NCI-H1092 treated with DMSO at 0.1 percent for 48 hours (cell line): ENCODE data around the gene SLFN5.
"Not testable (repeated sequence)": the region's sequence is repeated elsewhere in the genome, so short reads cannot be mapped to it uniquely, and the experiment has no call there.

Source experiments
- DNase-seq: peaks from one replicate; lab custom pipeline; 2025; lab: John Stamatoyannopoulos, UW

Gene SLFN5

DNA sequence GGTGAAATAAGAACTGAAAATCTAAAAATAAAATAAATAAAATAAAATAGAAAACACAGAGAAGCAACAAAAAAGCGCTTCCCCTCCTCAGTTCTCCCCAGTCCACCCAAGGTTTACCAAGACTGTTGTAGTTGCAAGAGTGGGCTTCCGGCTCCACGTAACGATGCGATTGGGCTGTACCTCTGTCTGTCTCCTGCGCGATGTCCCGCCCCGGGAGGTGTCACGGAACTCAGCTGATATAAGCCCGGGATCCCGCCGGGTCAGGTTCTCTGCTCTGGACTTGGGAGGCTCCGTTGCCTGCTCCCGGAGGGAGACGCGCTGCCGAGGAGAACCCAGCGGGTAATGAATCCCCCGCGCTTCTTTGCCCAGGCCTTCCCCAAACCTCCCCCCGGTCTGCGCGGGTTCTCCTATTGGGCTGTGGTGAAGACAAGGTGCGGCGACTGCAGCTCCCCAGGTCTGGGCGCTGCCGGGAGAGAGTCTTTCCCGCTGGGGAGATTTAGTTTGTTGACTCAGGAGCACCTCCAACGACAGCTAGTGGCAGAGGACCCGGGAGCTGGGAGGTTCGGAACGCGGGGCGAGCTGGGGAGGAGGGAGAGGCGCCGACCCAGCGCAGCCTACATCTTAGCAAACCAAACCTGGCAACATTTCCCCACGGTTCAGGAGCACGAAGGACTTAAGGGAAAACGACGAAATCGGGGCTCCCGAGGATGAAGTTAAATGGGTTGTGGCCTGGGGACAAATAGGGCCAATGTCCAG, at the start of gene SLFN5:
Gene SLFN5, plus strand, starts transcription at position 268 of the 756 bp plus-strand sequence. CDS start 15,619 bp downstream, outside the sequence.
- peak; percentile 55 for DNase-seq

DNA sequence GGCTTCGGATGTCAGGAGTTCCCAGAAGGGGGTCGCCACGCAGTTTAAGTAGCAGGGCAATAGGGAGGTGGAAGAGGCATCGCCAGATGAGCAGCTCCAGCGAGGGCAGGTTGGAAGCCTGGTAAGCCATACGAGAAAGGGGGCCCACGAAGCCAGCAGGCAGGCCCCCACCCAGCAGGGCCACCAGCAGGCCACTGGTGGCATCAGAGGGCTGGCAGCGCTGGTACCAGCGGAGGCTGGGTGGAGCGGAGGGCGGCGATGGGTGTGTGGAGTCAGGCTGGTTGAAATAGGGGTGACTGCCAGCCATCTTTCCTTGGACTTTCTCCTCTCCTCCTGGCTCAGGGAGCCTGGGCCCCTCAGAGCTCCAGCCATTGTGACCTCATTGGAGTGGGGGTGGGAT, 48.9 kb upstream of the SLFN5 start, which contains the start of gene SLC35G3:
Gene SLC35G3, minus strand, starts transcription at position 393 of the 400 bp plus-strand sequence. Its CDS starts 86 bp downstream, at position 307.
- DNase-seq: not testable (repeated sequence)

DNA sequence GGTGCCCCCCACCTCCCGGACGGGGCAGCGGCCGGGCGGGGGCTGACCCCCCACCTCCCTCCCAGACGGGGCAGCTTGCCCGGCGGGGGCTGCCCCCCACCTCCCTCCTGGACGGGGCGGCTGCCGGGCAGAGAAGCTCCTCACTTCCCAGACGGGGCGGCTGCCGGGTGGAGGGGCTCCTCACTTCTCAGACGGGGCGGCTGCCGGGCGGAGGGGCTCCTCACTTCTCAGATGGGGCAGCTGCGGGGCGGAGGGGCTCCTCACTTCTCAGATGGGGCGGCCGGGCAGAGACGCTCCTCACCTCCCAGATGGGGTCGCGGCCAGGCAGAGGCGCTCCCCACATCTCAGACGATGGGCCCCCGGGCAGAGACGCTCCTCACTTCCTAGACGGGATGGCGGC, 47.8 kb upstream of the SLFN5 start:
- DNase-seq: not testable (repeated sequence)

DNA sequence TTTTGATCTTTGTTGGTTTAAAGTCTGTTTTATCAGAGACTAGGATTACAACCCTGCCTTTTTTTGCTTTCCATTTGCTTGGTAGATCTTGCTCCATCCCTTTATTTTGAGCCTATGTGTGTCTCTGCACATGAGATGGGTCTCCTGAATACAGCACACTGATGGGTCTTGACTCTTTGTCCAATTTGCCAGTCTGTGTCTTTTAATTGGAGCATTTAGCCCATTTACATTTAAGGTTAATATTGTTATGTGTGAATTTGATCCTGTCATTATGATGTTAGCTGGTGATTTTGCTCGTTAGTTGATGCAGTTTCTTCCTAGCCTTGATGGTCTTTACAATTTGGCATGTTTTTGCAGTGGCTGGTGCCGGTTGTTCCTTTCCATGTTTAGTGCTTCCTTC, 40.3 kb upstream of the SLFN5 start:
- DNase-seq: not testable (repeated sequence)

DNA sequence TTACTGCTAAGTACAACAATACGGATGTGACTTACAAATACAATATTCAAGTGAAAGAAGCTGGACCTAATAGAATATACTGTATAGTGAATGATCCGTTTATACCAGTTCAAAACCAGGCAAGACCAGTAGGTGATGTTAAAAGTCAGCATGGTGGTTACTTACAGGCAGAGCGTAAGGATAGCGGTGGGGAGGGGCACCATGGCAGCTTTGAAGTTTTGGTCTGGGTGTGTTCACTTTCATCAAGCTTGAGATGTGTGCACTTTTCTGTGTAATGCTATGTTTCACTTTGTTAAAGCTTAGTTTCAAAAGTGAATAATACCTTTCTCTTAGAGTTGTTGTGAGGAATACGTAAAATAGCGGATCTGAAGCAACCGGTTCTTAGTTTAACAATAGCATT, 32.1 kb upstream of the SLFN5 start:
- no peak for DNase-seq

DNA sequence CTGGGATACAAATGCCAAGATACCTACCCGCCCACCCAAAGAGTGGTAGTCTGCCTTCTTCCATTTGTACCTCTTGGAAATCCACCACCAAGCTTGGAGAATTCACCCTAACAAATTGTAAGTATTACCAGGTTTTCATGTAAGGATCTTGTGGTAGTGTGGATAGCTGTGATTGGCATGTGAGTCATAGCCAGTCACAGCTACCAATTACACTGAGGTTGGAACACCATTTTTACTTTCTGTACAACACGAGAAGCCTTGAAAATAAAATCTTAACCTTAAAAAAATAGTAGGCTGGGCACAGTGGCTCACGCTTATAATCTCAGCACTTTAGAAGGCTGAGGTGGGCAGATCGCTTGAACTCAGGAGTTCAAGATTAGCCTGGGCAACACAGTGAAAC, 30.2 kb upstream of the SLFN5 start:
- DNase-seq: no peak

DNA sequence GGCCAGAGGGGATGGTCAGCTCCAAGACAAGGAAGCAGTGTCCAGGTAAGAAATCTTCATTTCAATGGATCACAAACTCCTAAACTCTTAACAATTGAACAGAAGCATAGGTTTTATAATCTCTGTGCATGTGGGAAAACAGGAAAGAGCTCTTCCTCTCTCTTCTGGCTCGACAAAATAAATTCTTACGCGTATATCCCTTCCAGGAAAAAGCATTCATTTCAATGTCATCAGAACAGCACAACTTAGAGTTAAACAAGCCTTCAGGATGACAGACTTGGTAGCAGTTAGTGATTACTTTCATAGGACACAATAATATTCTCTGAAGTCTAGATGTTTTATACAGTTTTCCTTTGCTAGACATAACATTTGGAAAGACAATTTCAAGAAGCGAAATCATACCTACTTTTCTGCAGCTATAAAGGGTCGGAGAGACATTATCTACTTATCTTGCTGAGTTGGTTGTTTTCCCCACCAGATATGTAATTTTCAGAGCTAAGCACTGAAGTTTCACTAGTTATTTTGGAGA, 29.4 kb upstream of the SLFN5 start:
- no peak for DNase-seq

DNA sequence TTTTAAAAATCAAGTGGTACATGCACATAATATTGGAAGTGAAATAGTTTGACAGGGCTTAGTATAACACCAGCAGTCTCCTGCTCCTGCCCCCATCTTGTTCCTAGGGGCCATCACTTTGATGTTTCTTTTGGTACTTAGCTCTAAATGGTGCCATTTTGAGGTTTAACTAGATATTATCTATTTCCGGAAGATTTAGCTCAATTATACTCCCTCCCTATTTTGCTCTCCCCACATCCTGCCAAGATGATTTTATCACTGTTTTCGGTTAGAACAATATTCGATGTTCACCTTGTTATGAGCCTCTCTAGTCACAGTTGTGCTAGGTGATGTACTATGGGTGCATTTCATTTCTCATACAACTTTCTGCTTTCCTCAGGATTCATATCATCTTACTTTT, 28.7 kb upstream of the SLFN5 start:
- DNase-seq: no peak

DNA sequence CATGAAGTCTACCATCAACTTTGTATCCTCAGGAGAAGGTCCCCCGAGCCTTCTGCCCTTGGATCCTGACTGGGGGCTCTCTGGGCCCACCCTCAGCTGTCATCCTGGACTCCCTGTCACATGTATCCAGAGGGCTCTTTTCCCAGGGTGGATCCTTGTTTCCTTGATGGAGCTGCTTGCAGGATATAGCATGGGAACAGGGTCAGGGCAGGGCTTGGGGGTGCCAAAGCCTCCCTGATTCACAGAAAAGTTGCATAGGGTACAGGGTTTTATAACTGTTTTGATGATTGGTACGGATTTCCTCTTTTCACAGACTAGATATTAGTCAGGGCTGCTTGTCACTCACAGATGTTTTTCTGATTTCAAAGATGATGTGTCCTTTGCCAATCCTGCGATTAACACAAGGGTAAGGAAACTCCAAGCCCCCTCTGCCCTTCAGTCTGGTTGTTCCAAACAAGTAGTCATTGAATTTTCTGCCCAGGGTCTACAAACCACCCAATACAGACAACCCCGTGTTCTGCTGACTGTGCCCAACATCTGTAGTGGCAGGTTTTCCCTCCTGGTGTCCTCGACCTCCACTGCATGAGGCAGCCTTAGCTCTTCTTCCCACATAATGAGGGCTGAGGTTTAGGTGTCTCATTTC, 28.1 kb upstream of the SLFN5 start:
- no peak for DNase-seq

DNA sequence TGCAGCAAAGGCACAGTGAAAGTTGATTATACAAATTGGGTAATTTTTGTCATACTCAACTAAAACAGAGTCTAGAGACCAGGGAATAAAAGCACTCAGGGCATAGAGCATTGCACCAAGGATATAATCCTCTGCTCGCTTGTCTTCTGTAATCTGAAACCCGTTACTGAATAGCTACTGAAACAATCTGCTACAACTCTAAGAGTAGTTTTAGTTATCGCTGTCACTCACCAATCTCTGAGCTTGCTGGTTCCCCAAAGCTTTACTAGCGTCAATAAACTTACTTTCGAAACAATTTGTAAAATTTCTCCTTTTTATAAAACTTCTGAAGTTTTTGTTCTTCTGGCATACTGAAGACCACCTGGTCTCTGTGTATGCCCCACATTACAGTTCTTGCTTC, 25.8 kb upstream of the SLFN5 start:
- DNase-seq: no peak

DNA sequence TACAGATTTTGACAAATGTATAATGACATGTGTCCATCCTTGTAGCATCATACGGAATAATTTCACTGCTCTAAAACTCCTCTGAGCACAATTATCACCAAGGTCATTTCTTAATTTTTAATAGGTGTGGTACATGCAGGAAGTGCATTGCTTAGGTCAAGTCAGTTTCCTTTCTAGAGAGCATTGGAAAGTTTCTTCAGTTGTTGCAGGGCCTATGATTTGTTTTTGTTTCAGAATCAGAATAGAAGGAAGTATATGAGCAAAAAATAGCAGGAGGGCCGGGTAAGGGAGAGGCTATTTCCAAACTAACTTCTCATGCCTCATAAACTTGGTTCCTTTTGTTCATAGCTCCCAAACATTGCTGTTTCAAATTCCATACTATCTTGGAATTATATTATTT, 24.0 kb upstream of the SLFN5 start:
- DNase-seq: no peak

DNA sequence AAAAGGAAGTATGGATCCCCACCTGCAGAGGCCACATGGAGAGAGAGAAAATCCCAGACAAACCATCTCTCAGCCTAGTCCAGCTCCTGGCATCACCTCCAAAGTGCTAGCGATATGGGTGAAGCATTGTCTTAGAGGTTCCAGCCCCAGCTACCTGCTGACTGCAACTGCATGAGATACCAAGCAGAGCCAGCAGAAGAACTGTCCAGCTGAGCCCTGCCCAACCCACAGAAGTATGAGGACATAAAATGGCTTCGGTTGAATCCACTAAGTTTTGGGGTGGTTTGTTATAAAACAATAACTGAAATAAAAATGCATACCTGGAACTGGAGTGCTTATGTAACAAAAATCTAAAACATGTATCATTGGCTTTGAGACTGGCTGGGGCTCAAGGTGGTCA, 20.4 kb upstream of the SLFN5 start:
- no peak for DNase-seq

DNA sequence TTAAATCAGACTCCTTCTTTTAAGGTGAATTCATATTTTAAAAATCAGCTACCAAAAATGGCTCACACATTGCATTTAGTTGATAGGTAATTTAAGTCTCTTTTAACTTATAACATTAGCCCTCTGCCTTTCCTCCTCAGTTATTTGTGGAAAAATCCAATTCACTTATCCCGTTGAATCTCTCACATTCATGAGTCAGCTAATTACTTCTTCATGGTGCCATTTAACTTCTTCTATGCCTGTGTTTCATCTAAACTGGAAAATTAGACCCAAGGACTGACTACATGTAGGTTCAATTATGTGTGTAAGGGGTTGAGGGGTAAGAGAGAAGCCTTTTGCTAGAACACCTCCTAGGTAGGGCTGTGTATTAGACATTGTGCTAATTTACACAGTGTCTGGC, 18.4 kb upstream of the SLFN5 start:
- DNase-seq: no peak

DNA sequence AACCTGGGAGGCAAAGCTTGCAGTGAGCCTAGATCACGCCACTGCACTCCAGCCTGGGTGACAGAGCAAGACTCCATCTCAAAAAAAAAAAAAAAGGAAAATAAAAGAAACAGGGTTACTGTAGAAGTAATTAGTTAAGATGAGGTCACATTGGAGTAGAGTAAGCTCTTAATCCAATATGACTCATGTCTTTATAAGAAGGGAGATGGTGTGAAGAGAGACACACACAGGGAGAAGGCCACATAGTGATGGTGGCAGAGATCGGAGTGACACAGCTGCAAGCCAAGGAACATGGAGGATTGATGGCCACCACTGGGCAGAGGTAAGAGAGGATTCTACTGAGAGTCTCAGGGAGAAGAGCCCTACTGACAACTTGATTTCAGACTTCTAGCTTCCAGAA, 15.3 kb upstream of the SLFN5 start:
- DNase-seq: no peak

DNA sequence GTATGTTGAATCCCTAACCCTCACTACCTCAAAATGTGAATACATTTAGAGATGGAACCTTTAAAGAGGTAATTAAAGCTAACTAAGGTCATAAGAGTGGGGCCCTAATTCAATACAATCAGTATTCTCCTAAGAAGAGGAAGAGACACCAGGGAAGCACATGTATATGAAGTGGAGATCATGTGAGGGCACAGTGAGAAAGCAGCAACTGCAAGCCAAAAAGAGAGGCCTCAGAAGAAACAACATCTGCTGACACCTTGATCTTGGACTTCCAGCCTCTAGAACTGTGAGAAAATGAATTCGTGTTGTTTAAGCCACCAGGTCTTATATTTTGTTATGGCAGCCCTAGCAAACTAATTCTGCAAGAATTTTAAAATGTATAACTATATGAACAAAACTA, 13.2 kb upstream of the SLFN5 start:
- DNase-seq: no peak

DNA sequence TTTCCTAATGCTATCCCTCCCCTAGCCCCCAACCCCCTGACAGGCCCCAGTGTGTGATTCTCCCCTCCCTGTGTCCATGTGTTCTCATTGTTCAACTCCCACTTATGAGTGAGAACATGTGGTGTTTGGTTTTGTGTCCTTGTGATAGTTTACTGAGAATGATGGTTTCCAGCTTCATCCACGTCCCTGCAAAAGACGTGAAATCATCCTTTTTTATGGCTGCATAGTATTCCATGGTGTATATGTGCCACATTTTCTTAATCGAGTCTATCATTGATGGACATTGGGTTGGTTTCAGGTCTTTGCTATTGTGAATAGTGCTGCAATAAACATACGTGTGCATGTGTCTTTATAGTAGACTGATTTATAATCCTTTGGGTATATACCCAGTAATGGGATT, 8.6 kb upstream of the SLFN5 start:
- not testable (repeated sequence) for DNase-seq

DNA sequence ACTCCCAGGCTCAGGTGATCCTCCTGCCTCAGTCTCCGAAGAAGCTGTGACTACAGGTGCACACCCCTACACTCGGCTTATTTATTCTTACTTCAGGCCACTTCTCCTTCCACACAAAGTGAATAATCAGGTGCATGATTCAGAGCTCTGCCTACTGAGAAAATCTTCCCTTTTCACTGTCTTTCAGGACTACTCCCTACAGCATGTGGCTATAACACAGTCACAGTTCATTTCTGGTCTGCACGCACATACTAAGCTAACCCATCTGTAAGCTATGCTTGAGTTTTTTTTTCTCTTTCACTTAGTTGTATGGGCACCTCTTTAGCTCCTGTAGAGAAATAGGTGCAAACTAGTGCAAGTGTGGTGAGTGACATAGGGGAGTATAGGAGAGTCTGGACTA, 7.6 kb upstream of the SLFN5 start:
- no peak for DNase-seq

DNA sequence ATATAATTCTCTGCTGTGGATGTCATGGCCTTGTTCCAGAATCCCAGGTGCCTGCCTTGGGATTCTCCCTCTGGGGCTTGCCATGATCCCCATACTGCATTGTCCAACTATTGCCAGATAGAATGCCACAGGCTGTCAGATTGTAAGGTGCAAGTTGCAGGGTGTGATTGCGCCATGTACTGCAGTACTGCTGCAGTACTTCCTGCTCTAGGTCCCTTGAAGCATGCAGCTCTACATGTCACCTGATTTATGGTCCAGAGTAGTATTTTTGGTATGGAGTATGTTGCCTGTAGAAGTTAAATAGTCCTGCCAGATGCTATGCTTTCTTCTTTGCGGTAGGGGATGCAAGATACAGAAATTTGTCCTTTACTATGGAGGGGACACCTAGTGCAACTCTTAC, 7.0 kb upstream of the SLFN5 start:
- DNase-seq: no peak

DNA sequence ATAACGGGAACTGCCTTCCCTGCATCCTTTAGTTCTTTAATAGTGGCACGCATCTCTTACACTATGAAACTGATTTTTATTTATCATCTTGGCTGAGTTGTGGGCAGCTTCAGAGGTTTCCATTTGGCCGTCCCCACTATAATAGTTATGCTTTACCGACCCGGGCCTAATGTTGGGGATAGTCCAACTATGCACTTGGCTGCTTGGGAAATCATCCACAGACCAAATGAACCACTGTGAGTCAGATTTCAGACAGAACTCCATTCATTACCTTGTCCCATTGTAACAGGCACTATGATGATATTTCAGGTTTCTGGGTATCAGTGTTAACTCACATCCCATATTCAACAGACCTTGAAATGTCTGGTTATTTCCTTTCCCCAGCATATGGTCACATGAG, 6.1 kb upstream of the SLFN5 start:
- no peak for DNase-seq

DNA sequence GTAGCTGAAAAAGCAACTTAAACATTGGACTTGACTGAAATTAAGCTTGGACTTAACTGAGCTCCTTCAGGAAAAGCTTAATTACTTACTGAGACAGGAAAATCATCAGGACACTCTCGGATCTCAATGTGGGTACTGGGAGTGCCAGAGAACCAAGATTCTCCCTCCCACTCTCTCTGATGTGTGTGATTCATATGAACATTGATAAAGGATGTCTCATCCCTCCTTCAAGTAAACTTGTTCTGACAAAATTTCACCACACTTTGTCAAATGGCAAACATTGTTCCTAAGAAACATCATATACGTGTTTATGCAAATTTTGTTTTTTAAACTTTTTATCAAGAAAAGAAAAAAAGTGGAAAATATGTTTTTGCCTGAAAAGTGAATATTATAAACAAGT, 4.1 kb upstream of the SLFN5 start:
- no peak for DNase-seq

DNA sequence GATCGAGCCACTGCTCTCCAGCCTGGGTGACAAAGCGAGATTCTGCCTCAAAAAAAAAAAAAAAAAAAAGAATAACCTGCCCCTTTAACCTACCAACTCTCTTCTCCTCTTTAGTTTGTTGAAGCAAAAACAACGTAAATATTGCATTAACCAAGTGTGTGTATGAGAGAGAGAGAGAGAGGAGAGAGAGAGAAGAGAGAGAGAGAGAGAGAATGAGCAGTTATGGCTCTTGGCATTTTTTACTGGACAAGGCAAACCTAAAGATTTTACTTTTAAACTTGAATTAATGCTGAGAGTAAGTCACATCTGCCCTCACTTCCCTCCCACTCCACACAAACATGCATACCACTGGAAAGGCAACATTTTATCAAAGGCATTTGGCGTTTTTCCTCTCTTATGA, 3.0 kb upstream of the SLFN5 start:
- DNase-seq: no peak

DNA sequence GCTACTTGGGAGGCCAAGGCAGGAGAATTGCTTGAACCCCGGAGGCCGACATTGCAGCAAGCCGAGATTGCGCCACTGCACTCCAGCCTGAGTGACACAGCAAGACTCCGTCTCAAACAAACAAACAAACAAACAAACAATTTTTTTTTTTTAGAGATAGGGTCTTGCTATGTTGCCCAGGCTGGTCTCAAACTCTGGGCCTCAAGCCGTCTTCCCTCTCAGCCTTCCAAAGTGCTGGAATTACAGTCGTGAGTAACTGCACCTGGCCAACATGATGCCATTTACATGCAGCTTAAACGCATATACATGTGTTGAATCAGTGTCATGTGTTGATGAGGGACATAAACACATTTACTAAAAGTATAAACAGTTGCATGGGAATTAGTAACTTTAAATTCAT, 2.0 kb upstream of the SLFN5 start:
- no peak for DNase-seq

DNA sequence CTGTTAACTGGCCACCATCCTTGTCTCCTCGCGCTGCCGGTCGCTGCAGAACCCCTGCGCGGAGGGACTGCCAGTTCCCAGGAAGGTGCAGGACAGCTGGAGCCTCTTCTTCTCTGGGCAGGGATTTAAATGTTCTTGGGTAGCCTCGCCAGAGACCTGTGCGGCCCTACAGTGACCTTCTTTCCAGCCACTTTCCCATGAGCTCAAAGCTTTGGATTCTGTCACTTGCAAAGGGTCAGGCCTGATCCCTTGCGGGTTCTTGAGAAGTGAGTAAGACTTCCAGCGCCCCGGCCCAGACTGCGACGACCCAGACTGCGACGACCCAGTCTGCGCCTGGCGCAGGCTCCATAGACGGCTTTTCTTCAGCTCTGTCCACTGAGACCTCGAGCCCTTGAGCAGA, 1.4 kb upstream of the SLFN5 start:
- no peak for DNase-seq
